Brain pericyte (primary cell): ENCODE results near the gene OBP2A.

Source experiments
- DNase-seq: peaks from one replicate; pipeline ENCODE4 v3.0.0-alpha.2; 2012; ENCODE audit warnings: low read depth, low spot score

OBP2A gene

GRCh38 chr9:135579356-135579755, 33.4 kb downstream of the OBP2A start:
- DNase-seq = no peak

GRCh38 chr9:135579889-135580660, 34.1 kb downstream of the OBP2A start:
- no peak for DNase-seq

- no peak for DNase-seq
These were observed 34.9 kb downstream of the OBP2A start for GRCh38 chr9:135580664-135581380.

GRCh38 chr9:135581636-135582426, 35.9 kb downstream of the OBP2A start:
- DNase-seq = no peak

- DNase-seq = no peak
These were observed 36.6 kb downstream of the OBP2A start for GRCh38 chr9:135582541-135582940.

GRCh38 chr9:135582966-135583687, 37.2 kb downstream of the OBP2A start:
- DNase-seq = no peak

GRCh38 chr9:135583688-135584011, 37.7 kb downstream of the OBP2A start:
- DNase-seq = no peak

GRCh38 chr9:135584371-135584770, 38.4 kb downstream of the OBP2A start:
- DNase-seq = no peak

GRCh38 chr9:135584934-135585333, 39.0 kb downstream of the OBP2A start:
- no peak for DNase-seq

GRCh38 chr9:135586601-135587109, 40.7 kb downstream of the OBP2A start:
- DNase-seq = no peak

GRCh38 chr9:135587658-135588057, 41.7 kb downstream of the OBP2A start:
- no peak for DNase-seq

- DNase-seq = no peak
These were observed 42.4 kb downstream of the OBP2A start for GRCh38 chr9:135588371-135588770.

- no peak for DNase-seq
These were observed 43.1 kb downstream of the OBP2A start for GRCh38 chr9:135588886-135589595.

- no peak for DNase-seq
These were observed 43.9 kb downstream of the OBP2A start for GRCh38 chr9:135589596-135590485.

- DNase-seq = no peak
These were observed 44.7 kb downstream of the OBP2A start for GRCh38 chr9:135590486-135591079.

- no peak for DNase-seq
These were observed 45.8 kb downstream of the OBP2A start for GRCh38 chr9:135591506-135592330.

- DNase-seq = no peak
These were observed 46.3 kb downstream of the OBP2A start for GRCh38 chr9:135592331-135592590.

GRCh38 chr9:135592625-135593024, 46.7 kb downstream of the OBP2A start:
- DNase-seq = no peak

GRCh38 chr9:135596211-135596610, 50.3 kb downstream of the OBP2A start:
- no peak for DNase-seq
